H1 (cell line): ENCODE data around the gene KRTAP10-12. TPM values are rescaled to one million over a fixed set of nuclear protein-coding genes. Genes with fewer than 3 reads are reported as not detected.

Experiments
- CTCF ChIA-PET: fragments of 300-600 bp; sonication (Branson Sonifier 250); formaldehyde crosslinking; loops from one replicate; lab custom pipeline; 2021; ENCODE audit not compliant: partially characterized antibody; lab: Charles Lee
- POLR2A ChIA-PET: fragments of 300-600 bp; sonication (Branson Sonifier 250); formaldehyde crosslinking; loops from one replicate; lab custom pipeline; 2021; ENCODE audit warnings: inconsistent platforms; ENCODE audit not compliant: partially characterized antibody; lab: Charles Lee
- DNase-seq, 2 experiments: peaks; one replicate each; pipeline versions ENCODE4 v3.0.0 to v3.0.0-alpha.2; 2010 to 2022; ENCODE audit warnings: low spot score in 2 of 2, low read depth in 1 of 2, mixed read lengths in 1 of 2
- FAIRE-seq: peaks from 2 replicates; lab custom pipeline; 2011; peaks lifted over from hg19 to GRCh38; lab: Jason Lieb, UNC
- H2AFZ ChIP-seq: 2 replicates; pipeline ENCODE4 v1.8.1; 2012; ENCODE audit warnings: low read length, inconsistent platforms
- H2AK5ac ChIP-seq: 2 replicates; pipeline ENCODE4 v1.6.1; 2013; ENCODE audit warnings: low read depth, low read length
- H2BK120ac ChIP-seq: replicated peaks from 2 replicates; pipeline ENCODE3; 2013; ENCODE audit warnings: low read depth, low read length, inconsistent platforms
- H2BK12ac ChIP-seq: 2 replicates; pipeline ENCODE4 v1.6.1; 2013; ENCODE audit warnings: low read depth, low read length
- H2BK15ac ChIP-seq: 2 replicates; pipeline ENCODE4 v1.6.1; 2013; ENCODE audit warnings: low read length
- H2BK20ac ChIP-seq: 2 replicates; pipeline ENCODE4 v1.6.1; 2013; ENCODE audit warnings: low read length
- H2BK5ac ChIP-seq: 2 replicates; pipeline ENCODE4 v1.6.1; 2013; ENCODE audit warnings: low read depth, low read length
- H3K14ac ChIP-seq: 2 replicates; pipeline ENCODE4 v1.6.1; 2013; ENCODE audit warnings: inconsistent platforms; ENCODE audit not compliant: insufficient read length
- H3K18ac ChIP-seq: 2 replicates; pipeline ENCODE4 v1.6.1; 2013; ENCODE audit warnings: low read length; ENCODE audit errors: extremely low read depth
- H3K23ac ChIP-seq: 2 replicates; pipeline ENCODE4 v1.6.1; 2013; ENCODE audit warnings: inconsistent platforms; ENCODE audit not compliant: insufficient read length
- H3K23me2 ChIP-seq: 2 replicates; pipeline ENCODE4 v1.6.1; 2013; ENCODE audit warnings: low read depth, low read length
- H3K27ac ChIP-seq: 2 replicates; pipeline ENCODE4 v1.6.1; 2011; ENCODE audit warnings: low read depth, low read length, inconsistent platforms
- H3K27me3 ChIP-seq, 4 experiments: replicated peaks in 1 of 4; 1 replicate in 1 of 4; 2 replicates in 3 of 4; pipeline versions ENCODE4 v1.6.1 to v1.8.1; 2011 to 2013; ENCODE audit warnings: low read length in 3 of 4, mild to moderate bottlenecking in 3 of 4, inconsistent platforms in 2 of 4, mixed read lengths in 2 of 4, moderate library complexity in 1 of 4; ENCODE audit not compliant: control insufficient read depth in 3 of 4, insufficient read depth in 3 of 4; ENCODE audit errors: extremely low read depth in 1 of 4
- H3K36me3 ChIP-seq, 4 experiments: 2 replicates each; pipeline versions ENCODE4 v1.6.1 to v1.8.1; 2011 to 2013; ENCODE audit warnings: mild to moderate bottlenecking in 4 of 4, low read length in 3 of 4, moderate library complexity in 2 of 4, control low read depth in 1 of 4, inconsistent platforms in 1 of 4; ENCODE audit not compliant: insufficient read depth in 4 of 4, control insufficient read depth in 2 of 4
- H3K4ac ChIP-seq: replicated peaks from 2 replicates; pipeline ENCODE3; 2013; ENCODE audit warnings: low read length, low read depth, mixed read lengths, inconsistent platforms; ENCODE audit not compliant: insufficient read length
- H3K4me1 ChIP-seq, 4 experiments: replicated peaks in 1 of 4; 1 replicate in 1 of 4; 2 replicates in 3 of 4; pipeline versions ENCODE4 v1.6.1 to v1.8.1; 2011 to 2013; ENCODE audit warnings: low read length in 3 of 4, inconsistent platforms in 2 of 4, mixed read lengths in 1 of 4; ENCODE audit not compliant: insufficient read depth in 4 of 4, control insufficient read depth in 3 of 4
- H3K4me2 ChIP-seq, 2 experiments: 2 replicates each; pipeline versions ENCODE4 v1.6.1 to v1.8.1; 2011 to 2013; ENCODE audit warnings: low read depth in 2 of 2, low read length in 2 of 2, control low read depth in 1 of 2, inconsistent platforms in 1 of 2, mild to moderate bottlenecking in 1 of 2; ENCODE audit not compliant: insufficient read depth in 1 of 2
- H3K4me3 ChIP-seq, 4 experiments: fragments of 200-600, 300-600 bp in 1 of 4; sonication (generic), shearing (Covaris generic), sonication (Bioruptor Twin) in 1 of 4; 2 replicates each; pipeline versions ENCODE4 v1.5.1 to v1.8.1; 2011 to 2016; ENCODE audit warnings: low read length in 4 of 4, low read depth in 3 of 4, control low read depth in 2 of 4, inconsistent platforms in 2 of 4, mild to moderate bottlenecking in 2 of 4, mixed read lengths in 1 of 4, moderate library complexity in 1 of 4; ENCODE audit not compliant: insufficient read depth in 2 of 4; ENCODE audit errors: extremely low read depth in 1 of 4
- H3K56ac ChIP-seq: replicated peaks from 2 replicates; pipeline ENCODE3; 2013; ENCODE audit warnings: low read depth, mild to moderate bottlenecking, mixed read lengths, low read length, inconsistent platforms; ENCODE audit not compliant: insufficient read length
- H3K79me1 ChIP-seq: 2 replicates; pipeline ENCODE4 v1.6.1; 2013; ENCODE audit warnings: low read depth, low read length, control low read depth
- H3K79me2 ChIP-seq, 2 experiments: 2 replicates each; pipeline versions ENCODE4 v1.6.1 to v1.8.1; 2012 to 2013; ENCODE audit warnings: low read length in 2 of 2, mild to moderate bottlenecking in 2 of 2, inconsistent platforms in 1 of 2; ENCODE audit not compliant: insufficient read depth in 2 of 2, control insufficient read depth in 1 of 2
- H3K9ac ChIP-seq, 4 experiments: replicated peaks in 1 of 4; 1 replicate in 1 of 4; 2 replicates in 3 of 4; pipeline versions ENCODE4 v1.6.1 to v1.8.1; 2011 to 2013; ENCODE audit warnings: low read depth in 3 of 4, low read length in 3 of 4, control low read depth in 2 of 4, mild to moderate bottlenecking in 2 of 4, moderate library complexity in 2 of 4, inconsistent platforms in 1 of 4; ENCODE audit errors: extremely low read depth in 1 of 4
- H3K9me3 ChIP-seq, 2 experiments: 2 replicates each; pipeline versions ENCODE4 v1.6.1 to v1.8.1; 2012 to 2013; ENCODE audit warnings: mild to moderate bottlenecking in 2 of 2, moderate library complexity in 2 of 2, control low read depth in 1 of 2, inconsistent platforms in 1 of 2, low read depth in 1 of 2, low read length in 1 of 2, mixed read lengths in 1 of 2; ENCODE audit not compliant: insufficient read depth in 2 of 2
- H4K20me1 ChIP-seq, 2 experiments: replicated peaks in 1 of 2; 2 replicates each; pipeline versions ENCODE3 to v1.8.1; 2011 to 2013; ENCODE audit warnings: inconsistent platforms in 2 of 2, low read length in 2 of 2, mild to moderate bottlenecking in 1 of 2; ENCODE audit not compliant: insufficient read depth in 2 of 2, control insufficient read depth in 1 of 2
- H4K5ac ChIP-seq: 2 replicates; pipeline ENCODE4 v1.6.1; 2013; ENCODE audit warnings: low read length, low read depth, mixed read lengths, inconsistent platforms; ENCODE audit not compliant: insufficient read length
- H4K8ac ChIP-seq: 2 replicates; pipeline ENCODE4 v1.8.0; 2013; ENCODE audit warnings: mild to moderate bottlenecking, moderate library complexity, low read length, inconsistent platforms; ENCODE audit not compliant: insufficient read depth; ENCODE audit errors: extremely low read depth
- H4K91ac ChIP-seq: replicated peaks from 2 replicates; pipeline ENCODE3; 2013; ENCODE audit warnings: low read length, mixed read lengths, inconsistent platforms; ENCODE audit not compliant: insufficient read length
- BRCA1 ChIP-seq: IDR thresholded peaks from 2 replicates; pipeline ENCODE4 v1.6.1; 2012; ENCODE audit warnings: low read depth, low read length, improper control_type of control experiment
- CHD2 ChIP-seq: IDR thresholded peaks from 2 replicates; pipeline ENCODE4 v1.6.1; 2012; ENCODE audit warnings: low read length, improper control_type of control experiment
- GABPA ChIP-seq: IDR thresholded peaks from 2 replicates; pipeline ENCODE4 v1.6.1; 2011; ENCODE audit warnings: mild to moderate bottlenecking, low read length, moderate library complexity, borderline replicate concordance; ENCODE audit not compliant: insufficient read depth
- JUND ChIP-seq: IDR thresholded peaks from 2 replicates; pipeline ENCODE4 v1.6.1; 2011; ENCODE audit warnings: mild to moderate bottlenecking, improper control_type of control experiment, low read length
- KDM1A ChIP-seq: fragments of 200-600, 300-600 bp; sonication (generic); IDR thresholded peaks from 2 replicates; pipeline ENCODE4 v1.7.1; 2016; ENCODE audit warnings: mild to moderate bottlenecking, low read length, borderline replicate concordance
- POLR2AphosphoS5 ChIP-seq: IDR thresholded peaks from 2 replicates; pipeline ENCODE4 v1.6.1; 2011; ENCODE audit warnings: low read depth, low read length
- POU5F1 ChIP-seq: IDR thresholded peaks from 2 replicates; pipeline ENCODE4 v1.6.1; 2011; ENCODE audit warnings: low read depth, mild to moderate bottlenecking, low read length, moderate library complexity
- SP2 ChIP-seq: IDR thresholded peaks from 2 replicates; pipeline ENCODE4 v1.6.1; 2012; ENCODE audit warnings: mild to moderate bottlenecking, low read length, inconsistent platforms
- SP4 ChIP-seq: IDR thresholded peaks from 2 replicates; pipeline ENCODE4 v1.6.1; 2012; ENCODE audit warnings: low read length, inconsistent platforms
- TAF7 ChIP-seq: optimal IDR thresholded peaks from 2 replicates; pipeline ENCODE3; 2011; ENCODE audit warnings: low read depth, mild to moderate bottlenecking, inconsistent platforms, low read length, moderate library complexity, borderline replicate concordance
- TBP ChIP-seq: IDR thresholded peaks from 2 replicates; pipeline ENCODE4 v1.6.1; 2011; ENCODE audit warnings: low read depth, low read length, improper control_type of control experiment
- WGBS, 2 experiments: shearing (Covaris generic) in 1 of 2; methylation state at CpG; one replicate each; pipeline versions ENCODE4 v1.1.6 to v1.1.7; 2013 to 2015; ENCODE audit warnings: low lambda C conversion rate in 2 of 2, mixed read lengths in 2 of 2, inconsistent platforms in 1 of 2, low coverage in 1 of 2, missing lambda C conversion rate in 1 of 2; ENCODE audit not compliant: insufficient replicate concordance in 2 of 2, insufficient coverage in 1 of 2, insufficient read length in 1 of 2; ENCODE audit errors: extremely low coverage in 1 of 2, missing lambda C conversion rate in 1 of 2; 5-methylcytosine and 5-hydroxymethylcytosine counted together
- polyA plus RNA-seq, 7 experiments: library from polyadenylated mRNA; depleted of rRNA in 3 of 7; stranded (reverse) in 5 of 7; unstranded in 2 of 7; fragments of >200 nt in 5 of 7; fragments of 200-250 nt in 2 of 7; gene quantifications; 1 replicate in 5 of 7; 2 replicates in 1 of 7; 4 replicates in 1 of 7; pipeline versions ENCODE4 v1.2.1 to v1.2.3, GENCODE V29; 2011 to 2013; ENCODE audit warnings: missing spikeins in 2 of 7, mixed read lengths in 2 of 7
- total RNA-seq: library from RNA; stranded (reverse); fragmentation: NEBNext Ultra II Directional; extraction: Animal tissue kit (Norgen Biotek cat#: 25700); gene quantifications from 2 replicates; pipeline ENCODE4 v1.2.1, GENCODE V29; 2021
- TF ChIP-seq, protein P1 (sequence below), 3 experiments: IDR thresholded peaks; 1 replicate in 2 of 3; 2 replicates in 1 of 3; pipeline versions ENCODE4 v1.5.1 to v1.6.1; 2011; ENCODE audit warnings: low read length in 3 of 3, mild to moderate bottlenecking in 3 of 3, inconsistent platforms in 2 of 3, low read depth in 1 of 3, moderate library complexity in 1 of 3; ENCODE audit not compliant: insufficient read depth in 1 of 3; ENCODE audit errors: control extremely low read depth in 1 of 3

The KRTAP10-12 gene
- total and polyA plus RNA-seq, 2 of the 8 experiments (the other 6 are each of a cell fraction or from before 2014, with no cell fraction given) = not detected

DNA sequence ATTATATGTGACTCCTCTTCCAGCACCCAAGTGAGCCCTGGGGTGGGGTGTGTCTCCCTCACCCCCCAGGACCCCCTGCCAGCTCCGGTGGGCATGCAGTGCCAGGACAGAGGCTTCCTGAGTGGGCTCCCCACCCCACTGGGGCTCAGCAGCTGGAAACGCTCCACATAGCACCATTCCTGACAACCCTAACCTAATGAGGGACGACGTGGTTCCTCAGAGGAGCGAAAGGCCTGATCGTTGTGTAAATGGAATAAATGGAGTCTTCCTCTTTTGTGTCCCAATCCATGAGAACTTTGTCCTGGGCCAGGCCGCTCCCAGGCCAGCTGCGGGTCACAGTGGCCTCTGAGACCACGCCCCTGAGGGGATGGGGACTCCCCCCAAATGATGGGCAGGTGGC lies 16.2 kb downstream of the KRTAP10-12 start:
- no peak overlapping the region for H2BK120ac ChIP-seq
- H4K20me1 ChIP-seq = no peaks in the 10 kb centered on the region
- H3K4ac ChIP-seq = no peak overlapping the region
- peak overlapping the region; percentile 82 for H2BK20ac ChIP-seq
- peak overlapping the region; percentile 45; the same call in 1 of the 2 replicates for H2AK5ac ChIP-seq
- DNase-seq (peak in 1 of 2 experiments; percentile 45), FAIRE-seq (no peak)
- H3K4me3 ChIP-seq = no peak overlapping the region; a peak in 1 of 8 replicates
- H2BK12ac ChIP-seq = peak overlapping the region; percentile 89; the same call in 1 of the 2 replicates
- ChIA-PET CTCF (interaction anchor here (0.9 to 2.5 kb wide), 6 partner anchors 11 to 166 kb away, joined by 3 to 14 read pairs (median 4); no protein-coding TSS in a partner anchor), POLR2A (interaction anchor here (1.0 to 1.3 kb wide), 5 partner anchors 15 to 191 kb away, joined by 3 to 4 read pairs (median 3); partner anchors contain the start of genes KRTAP10-12 and UBE2G2)
- no peaks in the 10 kb centered on the region for H3K79me2 ChIP-seq
- peak overlapping the region; percentile 91 to 93; a peak in 2 of 4 replicates for H3K4me2 ChIP-seq
- no peak overlapping the region for H3K56ac ChIP-seq
- H4K5ac ChIP-seq = no peak overlapping the region
- H3K23ac ChIP-seq = no peak overlapping the region
- H3K9me3 ChIP-seq = no peaks in the 10 kb centered on the region
- peak overlapping the region; percentile 47 for H4K91ac ChIP-seq
- H3K36me3 ChIP-seq = no peaks in the 10 kb centered on the region
- WGBS, 2 experiments = 81% methylated on average over 9 of the region's 9 CpGs; no CpG with 5 or more reads in 1 of the 2 experiments
- no peaks in the 10 kb centered on the region for H3K79me1 ChIP-seq
- H4K8ac ChIP-seq = no peak overlapping the region; the same call in 1 of the 2 replicates
- peaks cover 24 to 60% (median 55%) of the 10 kb centered on the region in 4 experiments for H3K27me3 ChIP-seq
- no peak overlapping the region for H3K18ac ChIP-seq
- H3K14ac ChIP-seq = no peak overlapping the region
- no peak overlapping the region for H3K27ac ChIP-seq
- H3K9ac ChIP-seq = no peak overlapping the region
- H2BK5ac ChIP-seq = peak overlapping the region; percentile 85; the same call in 1 of the 2 replicates
- H2BK15ac ChIP-seq = peak overlapping the region; percentile 36; the same call in 1 of the 2 replicates
- peaks cover under 1 to 48% (median 36%) of the 10 kb centered on the region in 4 experiments for H3K4me1 ChIP-seq
- no peak overlapping the region for H2AFZ ChIP-seq
- peaks cover 30% of the 10 kb centered on the region for H3K23me2 ChIP-seq
- TF ChIP-seq GABPA = no peak
- no peak for TF ChIP-seq SP4
- no peak for TF ChIP-seq BRCA1
- TF ChIP-seq, protein P1, sequence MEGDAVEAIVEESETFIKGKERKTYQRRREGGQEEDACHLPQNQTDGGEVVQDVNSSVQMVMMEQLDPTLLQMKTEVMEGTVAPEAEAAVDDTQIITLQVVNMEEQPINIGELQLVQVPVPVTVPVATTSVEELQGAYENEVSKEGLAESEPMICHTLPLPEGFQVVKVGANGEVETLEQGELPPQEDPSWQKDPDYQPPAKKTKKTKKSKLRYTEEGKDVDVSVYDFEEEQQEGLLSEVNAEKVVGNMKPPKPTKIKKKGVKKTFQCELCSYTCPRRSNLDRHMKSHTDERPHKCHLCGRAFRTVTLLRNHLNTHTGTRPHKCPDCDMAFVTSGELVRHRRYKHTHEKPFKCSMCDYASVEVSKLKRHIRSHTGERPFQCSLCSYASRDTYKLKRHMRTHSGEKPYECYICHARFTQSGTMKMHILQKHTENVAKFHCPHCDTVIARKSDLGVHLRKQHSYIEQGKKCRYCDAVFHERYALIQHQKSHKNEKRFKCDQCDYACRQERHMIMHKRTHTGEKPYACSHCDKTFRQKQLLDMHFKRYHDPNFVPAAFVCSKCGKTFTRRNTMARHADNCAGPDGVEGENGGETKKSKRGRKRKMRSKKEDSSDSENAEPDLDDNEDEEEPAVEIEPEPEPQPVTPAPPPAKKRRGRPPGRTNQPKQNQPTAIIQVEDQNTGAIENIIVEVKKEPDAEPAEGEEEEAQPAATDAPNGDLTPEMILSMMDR (IDR thresholded peaks at IDR 0.05; ENCODE audit: control extremely low read depth in 1 of 3, insufficient read depth in 1 of 3, low read depth in 1 of 3, low read length in 3 of 3) = no peak
- TF ChIP-seq POU5F1 = no peak
- no peak for TF ChIP-seq CHD2
- TF ChIP-seq TBP = no peak
- no peak for TF ChIP-seq KDM1A
- TF ChIP-seq TAF7 = no peak
- TF ChIP-seq POLR2AphosphoS5 = no peak
- no peak for TF ChIP-seq SP2
- no peak for TF ChIP-seq JUND
